ENCODE measurements around the gene SPATA9.

DNA sequence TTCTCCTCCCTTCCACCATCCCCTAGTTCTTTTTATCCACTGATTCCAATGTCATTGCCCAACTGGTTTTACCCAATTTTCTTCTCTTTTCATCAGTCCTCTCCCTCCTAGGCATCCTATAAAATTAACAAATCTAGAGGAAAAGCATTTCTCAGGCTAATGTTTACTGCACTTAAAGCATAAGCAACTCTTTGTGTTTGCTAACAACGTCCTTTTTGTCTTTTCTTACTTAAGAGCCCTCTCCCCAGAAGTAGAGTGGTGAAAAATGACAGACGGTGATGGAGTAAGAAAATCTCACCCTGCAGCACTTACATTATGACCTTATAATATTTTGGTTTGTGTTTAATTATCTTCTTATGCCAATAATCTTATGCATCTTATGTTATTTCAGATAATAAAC is 1.6 kb upstream of the SPATA9 start:
- TF ChIP-seq, protein P1, sequence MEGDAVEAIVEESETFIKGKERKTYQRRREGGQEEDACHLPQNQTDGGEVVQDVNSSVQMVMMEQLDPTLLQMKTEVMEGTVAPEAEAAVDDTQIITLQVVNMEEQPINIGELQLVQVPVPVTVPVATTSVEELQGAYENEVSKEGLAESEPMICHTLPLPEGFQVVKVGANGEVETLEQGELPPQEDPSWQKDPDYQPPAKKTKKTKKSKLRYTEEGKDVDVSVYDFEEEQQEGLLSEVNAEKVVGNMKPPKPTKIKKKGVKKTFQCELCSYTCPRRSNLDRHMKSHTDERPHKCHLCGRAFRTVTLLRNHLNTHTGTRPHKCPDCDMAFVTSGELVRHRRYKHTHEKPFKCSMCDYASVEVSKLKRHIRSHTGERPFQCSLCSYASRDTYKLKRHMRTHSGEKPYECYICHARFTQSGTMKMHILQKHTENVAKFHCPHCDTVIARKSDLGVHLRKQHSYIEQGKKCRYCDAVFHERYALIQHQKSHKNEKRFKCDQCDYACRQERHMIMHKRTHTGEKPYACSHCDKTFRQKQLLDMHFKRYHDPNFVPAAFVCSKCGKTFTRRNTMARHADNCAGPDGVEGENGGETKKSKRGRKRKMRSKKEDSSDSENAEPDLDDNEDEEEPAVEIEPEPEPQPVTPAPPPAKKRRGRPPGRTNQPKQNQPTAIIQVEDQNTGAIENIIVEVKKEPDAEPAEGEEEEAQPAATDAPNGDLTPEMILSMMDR (IDR thresholded peaks at IDR 0.05; ENCODE audit: borderline replicate concordance, extremely low read depth, low read length, poor library complexity, severe bottlenecking): no peak
- no peak for TF ChIP-seq EZH2 (IDR thresholded peaks at IDR 0.05; ENCODE audit: borderline replicate concordance, low read depth, low read length, severe bottlenecking)

All from DND-41 (cell line).